Measurements from ENCODE around the gene CPT1C. TPM values are rescaled to one million over a fixed set of nuclear protein-coding genes. Genes with fewer than 3 reads are reported as not detected.

Gene CPT1C
- polyA plus RNA-seq, 1 donor (not counting 4 experiments of a cell fraction or from before 2014, with no cell fraction given) = 0.41 TPM

GRCh38 chr19:49744946-49745381 lies 54.0 kb downstream of the CPT1C start:
- H3K79me2 ChIP-seq (ENCODE audit: control insufficient read depth, insufficient read depth, low read length) = no peaks in the 10 kb centered on the region
- no peaks in the 10 kb centered on the region for H3K9me1 ChIP-seq (ENCODE audit: control insufficient read depth, extremely low read depth, insufficient read depth, low read length)
- dilution Hi-C loops (cut with MboI; ENCODE audit: extremely low pct_ligation_motif_present, low sequenced_read_pairs) = no loop called here
- H3K4me3 ChIP-seq (ENCODE audit: control insufficient read depth in 2 of 3, extremely low read depth in 1 of 3, insufficient read depth in 2 of 3, low read depth in 1 of 3, low read length in 3 of 3) = no peak overlapping the region
- no peak overlapping the region for H3K9ac ChIP-seq (ENCODE audit: control insufficient read depth, extremely low read depth, insufficient read depth, low read length)
- H3K36me3 ChIP-seq (ENCODE audit: control insufficient read depth in 2 of 2, extremely low read depth in 1 of 2, insufficient read depth in 2 of 2, low read length in 2 of 2) = no peaks in the 10 kb centered on the region
- no peak overlapping the region for H2AFZ ChIP-seq (ENCODE audit: control insufficient read depth, low read length)
- FAIRE-seq = no peak
- no peaks in the 10 kb centered on the region for H3K27me3 ChIP-seq (ENCODE audit: control insufficient read depth, extremely low read depth, insufficient read depth, low read length)
- no peak for DNase-seq (ENCODE audit: low read depth, low spot score)
- peaks cover 2% of the 10 kb centered on the region for H3K4me1 ChIP-seq (ENCODE audit: control insufficient read depth, extremely low read depth, insufficient read depth, low read length)
- H4K20me1 ChIP-seq (ENCODE audit: control insufficient read depth, extremely low read depth, insufficient read depth, low read length) = no peaks in the 10 kb centered on the region
- H3K9me3 ChIP-seq (ENCODE audit: control insufficient read depth, low read depth, low read length) = no peaks in the 10 kb centered on the region
- H3K27ac ChIP-seq (ENCODE audit: control insufficient read depth, insufficient read depth, low read length) = no peak overlapping the region
- no peak overlapping the region for H3K4me2 ChIP-seq (ENCODE audit: control insufficient read depth, extremely low read depth, insufficient read depth, low read depth, low read length)
- TF ChIP-seq EZH2 (IDR thresholded peaks at IDR 0.05; ENCODE audit: low read length) (no peak), CTCF (optimal IDR thresholded peaks at IDR 0.05 in 1 of 3, IDR thresholded peaks at IDR 0.05 in 1 of 3, conservative IDR thresholded peaks at IDR 0.05 in 1 of 3; ENCODE audit: extremely low read depth in 1 of 3, insufficient read depth in 2 of 3, low read length in 3 of 3) (no peak)

GRCh38 chr19:49746206-49746958 lies 55.5 kb downstream of the CPT1C start:
- TF ChIP-seq EZH2 (IDR thresholded peaks at IDR 0.05; ENCODE audit: low read length) (no peak), CTCF (optimal IDR thresholded peaks at IDR 0.05 in 1 of 3, IDR thresholded peaks at IDR 0.05 in 1 of 3, conservative IDR thresholded peaks at IDR 0.05 in 1 of 3; ENCODE audit: extremely low read depth in 1 of 3, insufficient read depth in 2 of 3, low read length in 3 of 3) (no peak)
- no peak overlapping the region for H2AFZ ChIP-seq (ENCODE audit: control insufficient read depth, low read length)
- FAIRE-seq = no peak

More at GRCh38 chr19:49746206-49746958, 55.5 kb downstream of the CPT1C start:
- no peak for DNase-seq (ENCODE audit: low read depth, low spot score)
- Histone ChIP-seq H3K4me3 (ENCODE audit: control insufficient read depth in 2 of 3, extremely low read depth in 1 of 3, insufficient read depth in 2 of 3, low read depth in 1 of 3, low read length in 3 of 3) (no peak overlapping the region), H3K27me3 (ENCODE audit: control insufficient read depth, extremely low read depth, insufficient read depth, low read length) (no peaks in the 10 kb centered on the region), H3K9me3 (ENCODE audit: control insufficient read depth, low read depth, low read length) (no peaks in the 10 kb centered on the region), H3K79me2 (ENCODE audit: control insufficient read depth, insufficient read depth, low read length) (no peaks in the 10 kb centered on the region), H3K27ac (ENCODE audit: control insufficient read depth, insufficient read depth, low read length) (no peak overlapping the region), H4K20me1 (ENCODE audit: control insufficient read depth, extremely low read depth, insufficient read depth, low read length) (no peaks in the 10 kb centered on the region), H3K9ac (ENCODE audit: control insufficient read depth, extremely low read depth, insufficient read depth, low read length) (no peak overlapping the region), H3K36me3 (ENCODE audit: control insufficient read depth in 2 of 2, extremely low read depth in 1 of 2, insufficient read depth in 2 of 2, low read length in 2 of 2) (no peaks in the 10 kb centered on the region), H3K4me1 (ENCODE audit: control insufficient read depth, extremely low read depth, insufficient read depth, low read length) (no peaks in the 10 kb centered on the region), H3K9me1 (ENCODE audit: control insufficient read depth, extremely low read depth, insufficient read depth, low read length) (no peaks in the 10 kb centered on the region), H3K4me2 (ENCODE audit: control insufficient read depth, extremely low read depth, insufficient read depth, low read depth, low read length) (no peak overlapping the region)
- dilution Hi-C loops (cut with MboI; ENCODE audit: extremely low pct_ligation_motif_present, low sequenced_read_pairs) = no loop called here

Data from keratinocyte (primary cell).